ENCODE results near the gene FMNL2.

- TF ChIP-seq CTCF (IDR thresholded peaks at IDR 0.05), result no peak
- no peak for TF ChIP-seq POLR2A (IDR thresholded peaks at IDR 0.05)
Measured at GRCh38 chr2:152370783-152371182, 35.8 kb downstream of the FMNL2 start.

Measured in esophagus squamous epithelium (tissue), 4 donors.